DOHH2 (cell line): Measurements from ENCODE around the gene RBM6.

Experiments used
- H3F3A ChIP-seq: fragments of 200-600 bp; sonication (generic), shearing (Covaris generic); 2 replicates; pipeline ENCODE4 v1.6.0; 2016; ENCODE audit warnings: antibody characterized with exemption, mild to moderate bottlenecking; ENCODE audit not compliant: control insufficient read depth, insufficient read depth
- H3K27ac ChIP-seq: fragments of 200-600 bp; sonication (generic); 2 replicates; pipeline ENCODE4 v1.5.1; 2014; ENCODE audit warnings: low read depth, mild to moderate bottlenecking, low read length, moderate library complexity
- H3K27me3 ChIP-seq: fragments of 200-600 bp; sonication (generic); 2 replicates; pipeline ENCODE4 v1.6.1; 2014; ENCODE audit warnings: mild to moderate bottlenecking, low read length, mixed read lengths; ENCODE audit not compliant: control insufficient read depth
- H3K36me3 ChIP-seq: fragments of 200-600 bp; sonication (generic); 2 replicates; pipeline ENCODE4 v1.6.1; 2014; ENCODE audit warnings: mild to moderate bottlenecking, low read length, moderate library complexity, mixed read lengths; ENCODE audit not compliant: control insufficient read depth
- H3K4me1 ChIP-seq: fragments of 200-600 bp; sonication (generic); 2 replicates; pipeline ENCODE4 v1.6.1; 2014; ENCODE audit warnings: mild to moderate bottlenecking, low read length, mixed read lengths; ENCODE audit not compliant: control insufficient read depth
- H3K4me2 ChIP-seq: fragments of 200-600 bp; sonication (generic); 2 replicates; pipeline ENCODE4 v1.6.0; 2014; ENCODE audit warnings: mild to moderate bottlenecking, low read length, moderate library complexity
- H3K4me3 ChIP-seq: fragments of 200-600 bp; sonication (generic); 2 replicates; pipeline ENCODE4 v1.5.1; 2014; ENCODE audit warnings: mild to moderate bottlenecking, low read length, mixed read lengths
- H3K79me2 ChIP-seq: fragments of 200-600 bp; sonication (generic); 2 replicates; pipeline ENCODE4 v1.6.1; 2014; ENCODE audit warnings: mild to moderate bottlenecking, low read length, mixed read lengths; ENCODE audit not compliant: control insufficient read depth
- H3K9me2 ChIP-seq: fragments of 200-600 bp; sonication (generic); replicated peaks from 2 replicates; pipeline ENCODE4 v1.6.1; 2014; ENCODE audit warnings: mild to moderate bottlenecking, low read length, mixed read lengths; ENCODE audit not compliant: control insufficient read depth
- H3K9me3 ChIP-seq: fragments of 200-600 bp; sonication (generic); 2 replicates; pipeline ENCODE4 v1.6.1; 2014; ENCODE audit warnings: antibody characterized with exemption, low read length, mixed read lengths; ENCODE audit not compliant: control insufficient read depth, insufficient read depth
- H4K20me1 ChIP-seq: fragments of 200-600 bp; sonication (generic); 2 replicates; pipeline ENCODE4 v1.6.0; 2014; ENCODE audit warnings: low read depth, mild to moderate bottlenecking, antibody characterized with exemption, low read length, moderate library complexity; ENCODE audit not compliant: control insufficient read depth, insufficient read depth
- EZH2phosphoT487 ChIP-seq: fragments of 200-600 bp; sonication (generic); IDR thresholded peaks from 2 replicates; pipeline ENCODE4 v1.6.1; 2017; ENCODE audit warnings: borderline replicate concordance, mild to moderate bottlenecking, antibody characterized with exemption, low read length, moderate library complexity, mixed read lengths
- TF ChIP-seq, protein P1 (sequence below): fragments of 200-600 bp; sonication (generic); IDR thresholded peaks from one replicate; pipeline ENCODE4 v1.5.1; 2014; ENCODE audit warnings: antibody characterized with exemption, mild to moderate bottlenecking, low read depth, low read length; ENCODE audit not compliant: poor library complexity, severe bottlenecking

RBM6 gene

GRCh38 chr3:49994476-49994875 is 54.5 kb downstream of the RBM6 start:
- TF ChIP-seq, protein P1, sequence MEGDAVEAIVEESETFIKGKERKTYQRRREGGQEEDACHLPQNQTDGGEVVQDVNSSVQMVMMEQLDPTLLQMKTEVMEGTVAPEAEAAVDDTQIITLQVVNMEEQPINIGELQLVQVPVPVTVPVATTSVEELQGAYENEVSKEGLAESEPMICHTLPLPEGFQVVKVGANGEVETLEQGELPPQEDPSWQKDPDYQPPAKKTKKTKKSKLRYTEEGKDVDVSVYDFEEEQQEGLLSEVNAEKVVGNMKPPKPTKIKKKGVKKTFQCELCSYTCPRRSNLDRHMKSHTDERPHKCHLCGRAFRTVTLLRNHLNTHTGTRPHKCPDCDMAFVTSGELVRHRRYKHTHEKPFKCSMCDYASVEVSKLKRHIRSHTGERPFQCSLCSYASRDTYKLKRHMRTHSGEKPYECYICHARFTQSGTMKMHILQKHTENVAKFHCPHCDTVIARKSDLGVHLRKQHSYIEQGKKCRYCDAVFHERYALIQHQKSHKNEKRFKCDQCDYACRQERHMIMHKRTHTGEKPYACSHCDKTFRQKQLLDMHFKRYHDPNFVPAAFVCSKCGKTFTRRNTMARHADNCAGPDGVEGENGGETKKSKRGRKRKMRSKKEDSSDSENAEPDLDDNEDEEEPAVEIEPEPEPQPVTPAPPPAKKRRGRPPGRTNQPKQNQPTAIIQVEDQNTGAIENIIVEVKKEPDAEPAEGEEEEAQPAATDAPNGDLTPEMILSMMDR, result no peak
- TF ChIP-seq EZH2phosphoT487, result no peak
- Histone ChIP-seq H3K36me3 (peaks cover 96% of the 10 kb centered on the region), H3K27me3 (no peaks in the 10 kb centered on the region)

GRCh38 chr3:49996016-49996415 is 56.1 kb downstream of the RBM6 start:
- H3K4me1 ChIP-seq, result peaks cover 31% of the 10 kb centered on the region
- no peaks in the 10 kb centered on the region for H3K9me3 ChIP-seq
- no peak overlapping the region for H3K4me3 ChIP-seq
- no peaks in the 10 kb centered on the region; the same call in 1 of the 2 replicates for H4K20me1 ChIP-seq
- no peaks in the 10 kb centered on the region for H3K27me3 ChIP-seq
- H3K4me2 ChIP-seq, result no peak overlapping the region
- H3F3A ChIP-seq, result peaks cover 3% of the 10 kb centered on the region; the same call in 1 of the 2 replicates
- H3K9me2 ChIP-seq, result no peaks in the 10 kb centered on the region
- TF ChIP-seq, protein P1, result no peak
- TF ChIP-seq EZH2phosphoT487, result no peak
- peaks cover 99% of the 10 kb centered on the region for H3K79me2 ChIP-seq
- H3K27ac ChIP-seq, result no peak overlapping the region
- peaks cover 98% of the 10 kb centered on the region for H3K36me3 ChIP-seq

More at GRCh38 chr3:49994476-49994875, 54.5 kb downstream of the RBM6 start:
- Histone ChIP-seq H4K20me1 (no peaks in the 10 kb centered on the region), H3K9me3 (no peaks in the 10 kb centered on the region), H3F3A (peaks cover 7% of the 10 kb centered on the region), H3K27ac (no peak overlapping the region), H3K4me2 (no peak overlapping the region), H3K4me1 (peaks cover 37% of the 10 kb centered on the region), H3K4me3 (no peak overlapping the region), H3K9me2 (no peaks in the 10 kb centered on the region), H3K79me2 (peaks cover 99% of the 10 kb centered on the region)

- H3K27me3 ChIP-seq, result no peaks in the 10 kb centered on the region
- no peaks in the 10 kb centered on the region for H3K9me3 ChIP-seq
- H3F3A ChIP-seq, result no peaks in the 10 kb centered on the region
- H3K27ac ChIP-seq, result no peak overlapping the region
- H3K4me2 ChIP-seq, result no peak overlapping the region
- TF ChIP-seq, protein P1, result no peak
- no peak for TF ChIP-seq EZH2phosphoT487
- H3K36me3 ChIP-seq, result peaks cover 91% of the 10 kb centered on the region
- H3K4me3 ChIP-seq, result no peak overlapping the region
- no peaks in the 10 kb centered on the region; the same call in 1 of the 2 replicates for H4K20me1 ChIP-seq
- H3K9me2 ChIP-seq, result no peaks in the 10 kb centered on the region
- peaks cover 14% of the 10 kb centered on the region for H3K4me1 ChIP-seq
- peaks cover 97% of the 10 kb centered on the region for H3K79me2 ChIP-seq
These were observed 57.9 kb downstream of the RBM6 start for GRCh38 chr3:49997862-49998261.
